ENCODE data around the gene REXO1. TPM values are rescaled to one million over a fixed set of nuclear protein-coding genes. Genes with fewer than 3 reads are reported as not detected.

REXO1 gene
- total RNA-seq, 1 experiment from 2014 or later: 52.1 TPM

DNA sequence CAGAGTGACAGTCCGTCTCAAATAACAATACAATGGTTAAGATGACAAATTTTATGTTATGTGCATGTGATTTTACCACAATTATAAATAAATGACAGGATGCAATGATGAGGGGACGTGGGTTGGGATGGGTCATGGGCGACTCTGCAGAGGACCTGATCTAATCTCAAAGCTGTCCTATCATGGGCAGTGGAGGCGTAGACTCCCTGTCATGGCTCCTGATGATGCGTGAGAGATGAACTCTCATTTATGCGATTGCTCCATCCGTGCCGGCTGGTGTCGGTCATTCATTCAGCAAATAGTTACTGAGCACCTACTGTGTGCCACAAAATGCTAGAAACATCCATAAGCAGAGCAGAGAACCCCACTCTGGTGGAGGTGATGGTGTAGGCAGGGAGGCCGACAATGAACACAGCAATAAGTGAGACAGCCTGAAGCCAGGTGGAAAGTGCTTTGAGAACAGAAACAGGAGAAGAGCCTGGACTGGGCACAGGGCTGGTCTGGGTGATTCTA is 1.7 kb upstream of the REXO1 start:
- POLR2A ChIA-PET: no interaction called here
- Histone ChIP-seq H3K4me3 (ENCODE audit: low read depth in 2 of 2, low read length in 2 of 2) (no peak overlapping the region), H3K27me3 (ENCODE audit: control insufficient read depth, insufficient read depth, low read length) (no peaks in the 10 kb centered on the region), H3K9me3 (ENCODE audit: control insufficient read depth, insufficient read depth, low read depth, low read length) (no peaks in the 10 kb centered on the region), H3K36me3 (ENCODE audit: control insufficient read depth, insufficient read depth, low read length) (peaks cover 6% of the 10 kb centered on the region; the same call in 1 of the 2 replicates), H3K27ac (ENCODE audit: low read length) (no peak overlapping the region), H3K4me1 (ENCODE audit: control insufficient read depth, insufficient read depth, low read length) (peaks cover 42% of the 10 kb centered on the region)
- no peak for ATAC-seq
- intact Hi-C loops (cut with micrococcal nuclease; ENCODE audit: unreplicated experiment) (no loop called here), in situ Hi-C loops (cut with HindIII; ENCODE audit: low pct_unique_long_range_greater_than_20kb, low sequenced_read_pairs) (no loop called here)
- TF ChIP-seq, protein P1, sequence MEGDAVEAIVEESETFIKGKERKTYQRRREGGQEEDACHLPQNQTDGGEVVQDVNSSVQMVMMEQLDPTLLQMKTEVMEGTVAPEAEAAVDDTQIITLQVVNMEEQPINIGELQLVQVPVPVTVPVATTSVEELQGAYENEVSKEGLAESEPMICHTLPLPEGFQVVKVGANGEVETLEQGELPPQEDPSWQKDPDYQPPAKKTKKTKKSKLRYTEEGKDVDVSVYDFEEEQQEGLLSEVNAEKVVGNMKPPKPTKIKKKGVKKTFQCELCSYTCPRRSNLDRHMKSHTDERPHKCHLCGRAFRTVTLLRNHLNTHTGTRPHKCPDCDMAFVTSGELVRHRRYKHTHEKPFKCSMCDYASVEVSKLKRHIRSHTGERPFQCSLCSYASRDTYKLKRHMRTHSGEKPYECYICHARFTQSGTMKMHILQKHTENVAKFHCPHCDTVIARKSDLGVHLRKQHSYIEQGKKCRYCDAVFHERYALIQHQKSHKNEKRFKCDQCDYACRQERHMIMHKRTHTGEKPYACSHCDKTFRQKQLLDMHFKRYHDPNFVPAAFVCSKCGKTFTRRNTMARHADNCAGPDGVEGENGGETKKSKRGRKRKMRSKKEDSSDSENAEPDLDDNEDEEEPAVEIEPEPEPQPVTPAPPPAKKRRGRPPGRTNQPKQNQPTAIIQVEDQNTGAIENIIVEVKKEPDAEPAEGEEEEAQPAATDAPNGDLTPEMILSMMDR (IDR thresholded peaks at IDR 0.05): no peak
- TF ChIP-seq SIN3A (IDR thresholded peaks at IDR 0.05; ENCODE audit: borderline replicate concordance, insufficient read depth, low read depth, low read length) (no peak), POLR2AphosphoS5 (IDR thresholded peaks at IDR 0.05; ENCODE audit: low read depth, low read length) (no peak), TCF7L2 (IDR thresholded peaks at IDR 0.05; ENCODE audit: low read depth, low read length) (no peak)
- TF ChIP-seq, protein P2, sequence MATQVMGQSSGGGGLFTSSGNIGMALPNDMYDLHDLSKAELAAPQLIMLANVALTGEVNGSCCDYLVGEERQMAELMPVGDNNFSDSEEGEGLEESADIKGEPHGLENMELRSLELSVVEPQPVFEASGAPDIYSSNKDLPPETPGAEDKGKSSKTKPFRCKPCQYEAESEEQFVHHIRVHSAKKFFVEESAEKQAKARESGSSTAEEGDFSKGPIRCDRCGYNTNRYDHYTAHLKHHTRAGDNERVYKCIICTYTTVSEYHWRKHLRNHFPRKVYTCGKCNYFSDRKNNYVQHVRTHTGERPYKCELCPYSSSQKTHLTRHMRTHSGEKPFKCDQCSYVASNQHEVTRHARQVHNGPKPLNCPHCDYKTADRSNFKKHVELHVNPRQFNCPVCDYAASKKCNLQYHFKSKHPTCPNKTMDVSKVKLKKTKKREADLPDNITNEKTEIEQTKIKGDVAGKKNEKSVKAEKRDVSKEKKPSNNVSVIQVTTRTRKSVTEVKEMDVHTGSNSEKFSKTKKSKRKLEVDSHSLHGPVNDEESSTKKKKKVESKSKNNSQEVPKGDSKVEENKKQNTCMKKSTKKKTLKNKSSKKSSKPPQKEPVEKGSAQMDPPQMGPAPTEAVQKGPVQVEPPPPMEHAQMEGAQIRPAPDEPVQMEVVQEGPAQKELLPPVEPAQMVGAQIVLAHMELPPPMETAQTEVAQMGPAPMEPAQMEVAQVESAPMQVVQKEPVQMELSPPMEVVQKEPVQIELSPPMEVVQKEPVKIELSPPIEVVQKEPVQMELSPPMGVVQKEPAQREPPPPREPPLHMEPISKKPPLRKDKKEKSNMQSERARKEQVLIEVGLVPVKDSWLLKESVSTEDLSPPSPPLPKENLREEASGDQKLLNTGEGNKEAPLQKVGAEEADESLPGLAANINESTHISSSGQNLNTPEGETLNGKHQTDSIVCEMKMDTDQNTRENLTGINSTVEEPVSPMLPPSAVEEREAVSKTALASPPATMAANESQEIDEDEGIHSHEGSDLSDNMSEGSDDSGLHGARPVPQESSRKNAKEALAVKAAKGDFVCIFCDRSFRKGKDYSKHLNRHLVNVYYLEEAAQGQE (IDR thresholded peaks at IDR 0.05; ENCODE audit: insufficient read depth in 1 of 2, low read depth in 2 of 2, low read length in 1 of 2): no peak
- BruUV-seq (replicated peaks): no TSS peak
- no peak for DNase-seq (ENCODE audit: low read depth, low spot score)
- CTCF ChIA-PET: interaction anchor here (0.7 kb wide), 1 partner anchor 199 kb away, joined by 3 read pairs; no protein-coding TSS in a partner anchor

DNA sequence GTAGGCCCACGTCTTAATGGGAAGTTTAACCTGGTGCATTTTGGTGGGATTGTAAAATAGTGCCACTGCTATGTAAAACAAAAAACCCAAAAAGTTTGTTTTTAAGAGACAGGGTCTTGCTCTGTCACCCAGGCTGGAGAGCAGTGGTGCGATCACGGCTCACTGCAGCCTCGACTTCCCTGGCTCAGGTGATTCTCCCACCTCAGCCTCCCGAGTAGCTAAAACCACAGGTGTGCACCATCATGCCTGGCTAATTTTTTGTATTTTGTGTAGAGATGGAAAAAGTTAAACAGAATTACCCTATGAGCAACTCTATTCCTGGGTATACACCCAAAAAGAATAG is 820 bp upstream of the REXO1 start:
- Histone ChIP-seq H3K9me3 (ENCODE audit: control insufficient read depth, insufficient read depth, low read depth, low read length) (no peaks in the 10 kb centered on the region), H3K4me1 (ENCODE audit: control insufficient read depth, insufficient read depth, low read length) (peaks cover 41% of the 10 kb centered on the region), H3K4me3 (ENCODE audit: low read depth in 2 of 2, low read length in 2 of 2) (peak overlapping the region; percentile 80 to 84; a peak in 2 of 4 replicates), H3K27me3 (ENCODE audit: control insufficient read depth, insufficient read depth, low read length) (no peaks in the 10 kb centered on the region), H3K36me3 (ENCODE audit: control insufficient read depth, insufficient read depth, low read length) (peaks cover 6% of the 10 kb centered on the region; the same call in 1 of the 2 replicates), H3K27ac (ENCODE audit: low read length) (peak overlapping the region; percentile 49; the same call in 1 of the 2 replicates)
- in situ Hi-C loops (cut with HindIII; ENCODE audit: low pct_unique_long_range_greater_than_20kb, low sequenced_read_pairs) (no loop called here), intact Hi-C loops (cut with micrococcal nuclease; ENCODE audit: unreplicated experiment) (no loop called here)
- DNase-seq (ENCODE audit: low read depth, low spot score) (no peak), ATAC-seq (no peak)
- ChIA-PET CTCF (no interaction called here), POLR2A (no interaction called here)
- TF ChIP-seq, protein P2 (IDR thresholded peaks at IDR 0.05; ENCODE audit: insufficient read depth in 1 of 2, low read depth in 2 of 2, low read length in 1 of 2): no peak
- TF ChIP-seq POLR2AphosphoS5 (IDR thresholded peaks at IDR 0.05; ENCODE audit: low read depth, low read length): no peak
- TF ChIP-seq SIN3A (IDR thresholded peaks at IDR 0.05; ENCODE audit: borderline replicate concordance, insufficient read depth, low read depth, low read length): no peak
- no peak for TF ChIP-seq TCF7L2 (IDR thresholded peaks at IDR 0.05; ENCODE audit: low read depth, low read length)
- TF ChIP-seq, protein P1 (IDR thresholded peaks at IDR 0.05): no peak
- no TSS peak for BruUV-seq (replicated peaks)

All from Panc1 (cell line).